Stimulated activated effector memory CD8-positive, alpha-beta T cell treated with anti-CD3 and anti-CD28 coated beads, Interleukin-12 subunit alpha, Interleukin-12 subunit beta, amount 100 ng/mL, for 72 hours (primary cell): ENCODE results near the gene NAT16.

Experiments used
- ATAC-seq: fragments of 150-1000 bp; cut with Tn5 transposase; 2 replicates; pipeline ENCODE4 v1.10.0; 2021
- DNase-seq, 2 donors: peaks; one replicate each; pipeline ENCODE4 v3.0.0; 2021 to 2022; ENCODE audit warnings: low spot score in 2 of 2
- H3K27ac Mint-ChIP-seq: one replicate; pipeline ENCODE4 v1.8.0; 2022; ENCODE audit warnings: mild to moderate bottlenecking, mixed read lengths
- H3K36me3 Mint-ChIP-seq: one replicate; pipeline ENCODE4 v1.8.0; 2022; ENCODE audit warnings: mild to moderate bottlenecking, mixed read lengths
- H3K4me1 Mint-ChIP-seq: one replicate; pipeline ENCODE4 v1.8.0; 2022; ENCODE audit warnings: mixed read lengths
- H3K4me3 Mint-ChIP-seq: one replicate; pipeline ENCODE4 v1.8.0; 2022; ENCODE audit warnings: mild to moderate bottlenecking, mixed read lengths
- H3K9me3 Mint-ChIP-seq: one replicate; pipeline ENCODE4 v1.8.0; 2022; ENCODE audit warnings: mixed read lengths

Gene NAT16

DNA sequence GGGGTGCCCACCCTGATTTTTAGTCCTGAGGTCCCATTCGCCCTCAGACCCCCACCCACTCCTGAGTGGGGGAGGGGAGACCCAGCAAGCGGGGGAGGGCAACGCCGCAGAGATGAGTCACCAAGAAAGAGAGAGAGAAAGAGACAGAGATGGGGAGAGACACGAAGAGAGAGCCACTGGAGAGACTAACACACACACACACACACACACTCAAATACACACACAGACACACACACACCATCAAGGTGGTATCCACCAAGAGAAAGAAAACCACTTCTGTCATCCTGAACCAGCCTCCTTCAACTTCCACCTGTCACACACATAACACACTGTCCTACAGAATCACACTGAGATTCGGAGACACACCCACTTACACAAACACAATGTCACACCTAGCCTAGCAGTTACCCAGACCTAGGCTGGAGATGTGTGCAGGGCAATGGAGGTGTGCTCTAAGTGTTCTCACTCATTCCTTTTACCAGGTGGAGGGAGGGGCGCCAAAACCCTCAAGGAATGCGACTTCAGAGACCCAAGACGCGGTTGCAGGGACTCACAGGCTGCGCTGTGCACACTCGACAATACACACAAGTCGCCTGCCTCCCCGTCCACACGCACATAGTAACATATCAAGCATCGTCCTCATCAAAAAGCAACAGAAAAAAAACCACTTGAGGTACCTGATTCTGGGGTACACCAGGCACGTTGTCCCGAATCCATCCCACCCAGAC lies 10.8 kb downstream of the NAT16 start:
- Mint-ChIP-seq H3K36me3 (peaks cover 21% of the 10 kb centered on the region), H3K9me3 (no peaks in the 10 kb centered on the region), H3K27ac (no peak overlapping the region), H3K4me1 (peaks cover 89% of the 10 kb centered on the region), H3K4me3 (peak overlapping the region; percentile 58)
- DNase-seq (no peak), ATAC-seq (peak; percentile 2)

DNA sequence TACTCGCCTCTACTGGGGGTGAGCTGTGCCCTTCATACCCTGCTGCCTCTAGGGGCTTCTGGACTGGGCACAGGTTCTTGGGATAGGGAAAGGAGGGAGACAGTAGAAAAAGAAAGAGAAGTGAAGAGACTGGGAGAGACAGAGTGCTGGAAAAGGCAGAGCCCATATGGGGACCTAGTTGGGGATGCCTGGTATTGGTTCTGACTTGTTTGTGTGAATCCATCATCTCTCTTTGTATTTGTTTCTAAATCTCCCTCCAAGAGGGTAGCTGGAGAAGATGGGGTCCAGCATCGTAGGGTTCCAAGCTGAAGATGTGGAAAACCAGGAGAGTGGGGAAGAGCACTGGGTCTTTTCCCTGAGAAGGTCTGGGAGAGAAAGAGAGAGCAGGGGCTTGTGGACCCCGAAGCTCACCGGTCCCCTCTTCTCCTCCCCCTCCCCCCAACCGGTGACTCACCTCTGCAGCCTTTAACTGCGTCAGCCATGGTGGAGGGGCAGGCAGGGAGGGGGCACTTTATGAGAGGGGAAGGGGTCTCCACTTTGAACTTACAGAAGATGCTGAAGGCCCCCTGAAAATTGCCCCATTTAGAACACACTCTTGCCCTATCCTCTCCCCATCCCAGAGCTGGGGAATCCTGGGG lies 11.6 kb downstream of the NAT16 start:
- DNase-seq (no peak), ATAC-seq (no peak)
- Mint-ChIP-seq H3K4me1 (peaks cover 81% of the 10 kb centered on the region), H3K4me3 (peak overlapping the region; percentile 58), H3K27ac (no peak overlapping the region), H3K36me3 (peaks cover 23% of the 10 kb centered on the region), H3K9me3 (no peaks in the 10 kb centered on the region)

DNA sequence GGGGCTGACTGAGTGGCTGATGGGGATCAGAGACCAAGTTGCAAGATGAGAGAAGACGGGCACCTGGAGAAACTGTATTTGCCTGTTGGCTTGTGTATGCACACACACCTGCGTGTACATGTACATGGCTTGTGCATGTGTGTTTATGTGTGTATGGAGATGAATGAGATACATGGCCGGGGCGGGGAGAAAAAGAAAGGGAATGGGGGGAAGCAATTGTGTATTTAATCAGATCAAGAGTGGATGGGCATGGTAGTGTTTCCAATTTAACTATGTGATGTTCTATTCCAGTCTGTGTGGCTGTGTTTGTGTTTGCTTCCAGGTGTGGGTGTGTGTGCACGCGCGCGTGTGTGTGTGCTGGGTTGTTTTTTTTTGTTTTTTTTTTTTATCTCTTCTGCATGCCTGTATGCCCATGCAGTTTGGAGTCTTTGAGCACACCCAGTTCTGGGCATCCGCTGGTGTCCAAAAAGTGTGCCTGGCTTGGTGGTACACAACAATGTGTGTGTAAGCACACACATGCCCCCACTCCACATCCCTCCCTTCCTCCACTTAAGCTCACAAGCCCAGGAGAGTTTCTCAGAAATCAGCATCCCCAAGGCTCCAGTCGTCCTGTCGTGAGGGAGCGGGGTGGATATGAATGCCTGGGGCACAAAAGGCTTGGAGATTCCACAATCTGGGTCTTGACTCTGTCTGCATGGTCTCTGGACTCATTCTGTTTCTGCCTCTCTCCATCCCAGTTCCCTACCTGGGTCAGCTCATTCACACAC lies 12.3 kb downstream of the NAT16 start:
- Mint-ChIP-seq H3K4me3 (peak overlapping the region; percentile 58), H3K27ac (no peak overlapping the region), H3K36me3 (peaks cover 27% of the 10 kb centered on the region), H3K9me3 (no peaks in the 10 kb centered on the region), H3K4me1 (peaks cover 74% of the 10 kb centered on the region)
- no peak for DNase-seq
- ATAC-seq = no peak

DNA sequence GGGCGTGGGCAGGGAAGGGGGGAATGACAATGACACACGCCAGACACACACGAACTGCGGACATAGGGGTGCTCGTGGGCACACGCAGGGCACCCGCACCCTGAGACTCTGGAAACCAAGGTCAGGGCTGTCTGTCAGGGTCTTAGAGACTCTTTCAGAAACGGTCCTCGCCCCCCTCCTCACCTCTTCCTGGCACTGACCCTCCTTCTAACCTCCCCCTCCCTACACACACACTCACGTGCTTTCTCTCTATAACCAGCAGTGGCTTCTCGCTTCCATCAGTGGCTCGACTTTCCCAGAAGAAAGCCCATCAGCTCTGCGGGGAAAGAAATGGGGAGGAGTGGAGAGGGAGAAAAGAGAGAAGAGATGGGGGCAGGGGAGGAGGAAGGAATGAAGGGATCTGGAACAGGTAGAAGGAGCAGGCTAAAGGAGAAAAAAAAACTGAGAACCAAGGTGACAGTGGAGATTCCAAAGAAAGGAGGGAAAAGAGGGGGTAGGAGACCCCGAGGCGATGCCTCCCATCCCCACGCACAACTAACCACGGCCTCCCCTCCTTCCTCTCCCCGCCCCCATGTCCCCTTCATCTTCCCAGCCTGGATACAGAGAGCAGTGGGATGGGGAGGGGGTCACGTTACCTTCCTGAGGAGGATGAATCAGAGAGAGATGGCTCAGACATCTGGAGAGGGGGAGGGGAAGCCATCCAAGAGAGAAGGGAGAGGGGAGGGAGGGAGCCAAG lies 13.0 kb downstream of the NAT16 start:
- Mint-ChIP-seq H3K9me3 (no peaks in the 10 kb centered on the region), H3K4me1 (peaks cover 71% of the 10 kb centered on the region), H3K36me3 (peaks cover 27% of the 10 kb centered on the region), H3K27ac (no peak overlapping the region), H3K4me3 (peak overlapping the region; percentile 89)
- DNase-seq (no peak), ATAC-seq (no peak)

DNA sequence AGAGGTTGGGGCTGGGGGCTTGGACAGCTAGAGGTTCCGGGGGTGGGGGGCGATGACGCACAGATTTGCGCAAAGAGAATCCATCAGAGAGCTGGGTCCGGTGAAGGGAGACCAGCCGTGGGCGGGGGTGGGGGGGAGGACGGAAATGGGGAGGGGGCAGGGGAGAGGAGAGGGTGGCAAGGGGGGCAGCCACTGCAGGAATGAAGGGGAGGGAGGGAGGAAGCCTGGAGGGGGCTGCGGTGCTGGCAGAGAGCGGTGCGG lies 13.5 kb downstream of the NAT16 start:
- Mint-ChIP-seq H3K27ac (no peak overlapping the region), H3K36me3 (peaks cover 27% of the 10 kb centered on the region), H3K4me1 (peaks cover 66% of the 10 kb centered on the region), H3K4me3 (peak overlapping the region; percentile 89), H3K9me3 (no peaks in the 10 kb centered on the region)
- ATAC-seq (no peak), DNase-seq (no peak)

DNA sequence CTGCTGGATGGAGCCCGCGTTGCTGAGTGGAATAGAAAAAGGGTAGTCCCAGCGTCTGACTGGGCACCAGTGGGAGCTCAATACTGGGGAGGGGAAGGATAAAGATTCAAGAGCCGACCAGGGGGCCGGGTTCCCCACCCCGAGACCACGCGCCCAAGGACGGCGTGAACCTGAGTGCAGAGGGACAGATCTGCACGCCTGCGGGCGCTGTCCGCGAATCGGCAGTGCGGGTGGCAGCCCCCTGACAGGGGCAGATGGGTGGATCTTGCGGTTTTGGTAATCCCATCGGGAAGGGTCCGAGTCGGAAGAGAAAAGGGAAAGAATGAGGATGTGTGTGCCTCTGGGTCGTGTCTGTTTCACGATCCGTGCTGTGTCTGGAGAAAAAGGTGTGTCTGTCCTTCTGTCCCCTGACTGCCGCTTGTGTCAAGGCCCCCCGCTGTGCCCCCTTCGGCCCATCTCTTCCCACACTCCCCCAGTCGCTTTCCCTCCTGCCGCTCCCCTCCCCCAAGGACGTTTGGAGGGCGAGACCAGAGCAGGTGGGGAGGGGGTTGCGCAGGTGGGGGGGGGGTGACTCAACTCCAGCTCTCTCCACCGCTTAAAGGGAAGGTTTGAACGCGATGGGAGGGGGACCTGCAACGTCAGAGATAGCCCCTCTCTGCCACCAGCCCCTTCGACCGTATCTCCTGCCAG lies 14.0 kb downstream of the NAT16 start:
- Mint-ChIP-seq H3K4me3 (peak overlapping the region; percentile 89), H3K9me3 (no peaks in the 10 kb centered on the region), H3K36me3 (peaks cover 27% of the 10 kb centered on the region), H3K4me1 (peaks cover 62% of the 10 kb centered on the region), H3K27ac (peak overlapping the region; percentile 86)
- no peak for DNase-seq
- no peak for ATAC-seq

DNA sequence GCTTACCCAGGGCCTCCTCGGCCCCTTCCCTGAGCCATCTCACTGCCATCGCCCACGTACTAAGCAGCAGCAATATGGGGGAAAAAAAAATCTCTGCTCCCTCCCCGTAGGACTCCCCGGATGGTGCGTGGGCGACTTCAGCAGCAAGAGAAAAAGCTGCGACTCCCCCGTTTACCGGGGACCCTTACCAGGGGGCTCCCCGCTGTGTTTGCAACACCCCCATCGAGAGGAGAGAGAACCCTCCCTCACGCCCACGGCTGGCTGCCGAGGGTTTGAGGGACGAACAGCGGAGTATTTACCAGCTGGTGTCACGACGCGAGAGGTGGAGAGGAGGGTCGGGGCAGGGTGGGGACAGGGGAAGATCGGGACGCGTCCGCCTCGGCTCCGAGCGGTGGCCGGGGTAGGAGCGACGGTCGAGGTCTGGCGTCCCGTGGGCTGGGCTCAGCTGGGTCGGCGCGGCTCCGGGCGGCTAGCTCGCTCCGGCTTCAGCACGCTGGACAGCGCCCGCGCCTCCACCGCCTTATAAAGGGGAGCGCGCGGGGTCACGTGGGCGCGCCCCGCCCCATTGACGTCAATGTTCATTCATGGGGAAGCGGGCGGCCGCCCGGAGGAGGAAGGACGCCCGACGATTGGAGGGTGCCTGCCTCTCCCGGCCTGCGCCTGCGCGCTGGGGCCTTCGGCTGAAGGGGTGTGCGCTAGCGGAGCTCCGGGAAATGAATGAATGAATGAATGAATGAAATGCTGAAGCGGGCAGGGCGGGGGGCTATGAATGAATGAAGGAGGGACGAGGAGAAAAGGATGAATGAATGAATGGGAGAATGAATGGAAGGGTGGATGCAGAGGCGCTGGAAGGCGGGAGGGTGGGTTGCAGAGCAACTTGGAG lies 14.8 kb downstream of the NAT16 start, which contains the start of gene VGF:
VGF (minus strand) TSS at position 495 of the 883 bp plus-strand sequence. CDS start 726 bp downstream, outside the sequence.
- H3K9me3 Mint-ChIP-seq = no peaks in the 10 kb centered on the region
- peaks cover 54% of the 10 kb centered on the region for H3K4me1 Mint-ChIP-seq
- peak; percentile 92 to 95 for DNase-seq
- H3K27ac Mint-ChIP-seq = peak within 1 kb of the TSS; percentile 86
- ATAC-seq = peak; percentile 87
- peaks cover 34% of the 10 kb centered on the region for H3K36me3 Mint-ChIP-seq
- peak within 1 kb of the TSS; percentile 89 for H3K4me3 Mint-ChIP-seq

DNA sequence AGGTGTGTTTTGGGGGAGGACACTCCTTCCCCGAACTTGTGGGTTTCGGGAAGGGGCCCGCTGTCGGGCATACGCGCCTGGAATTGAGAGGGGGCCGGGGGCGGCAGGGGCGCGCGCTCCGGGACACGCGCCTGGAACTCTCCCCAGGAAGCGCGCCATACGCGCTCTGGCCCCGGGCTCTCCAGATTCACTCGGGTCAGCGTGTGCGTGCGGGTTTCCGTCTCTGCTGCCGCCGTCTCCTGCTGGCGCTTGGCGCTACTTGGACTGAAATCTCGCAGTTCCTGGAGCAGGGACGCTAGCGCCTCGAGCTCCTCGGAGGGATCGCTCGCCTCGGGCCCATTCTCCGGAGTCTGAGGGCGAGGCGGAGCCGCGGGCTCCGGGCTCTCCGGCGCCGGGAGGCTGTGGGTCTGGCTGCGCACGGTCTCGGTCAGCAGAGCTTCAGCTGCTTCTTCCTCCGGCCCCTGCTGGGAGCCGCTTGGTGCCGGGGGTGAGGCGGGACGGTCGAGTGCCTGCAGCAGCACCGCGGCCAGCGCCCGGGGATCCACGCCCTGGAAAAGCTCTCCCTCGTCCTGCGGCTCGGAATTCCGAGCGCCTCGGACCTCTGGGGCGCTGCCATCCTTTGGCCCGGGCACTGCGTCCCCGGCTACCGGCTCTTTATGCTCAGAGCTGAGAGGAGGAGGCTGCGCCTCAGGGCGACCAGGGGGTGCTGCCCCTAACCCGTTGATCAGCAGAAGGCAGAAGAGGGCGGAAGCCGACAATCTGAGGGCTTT lies 15.8 kb downstream of the NAT16 start:
- H3K36me3 Mint-ChIP-seq = peaks cover 38% of the 10 kb centered on the region
- H3K9me3 Mint-ChIP-seq = no peaks in the 10 kb centered on the region
- no peak for ATAC-seq
- peak overlapping the region; percentile 89 for H3K4me3 Mint-ChIP-seq
- H3K27ac Mint-ChIP-seq = no peak overlapping the region
- H3K4me1 Mint-ChIP-seq = peaks cover 45% of the 10 kb centered on the region
- no peak for DNase-seq

DNA sequence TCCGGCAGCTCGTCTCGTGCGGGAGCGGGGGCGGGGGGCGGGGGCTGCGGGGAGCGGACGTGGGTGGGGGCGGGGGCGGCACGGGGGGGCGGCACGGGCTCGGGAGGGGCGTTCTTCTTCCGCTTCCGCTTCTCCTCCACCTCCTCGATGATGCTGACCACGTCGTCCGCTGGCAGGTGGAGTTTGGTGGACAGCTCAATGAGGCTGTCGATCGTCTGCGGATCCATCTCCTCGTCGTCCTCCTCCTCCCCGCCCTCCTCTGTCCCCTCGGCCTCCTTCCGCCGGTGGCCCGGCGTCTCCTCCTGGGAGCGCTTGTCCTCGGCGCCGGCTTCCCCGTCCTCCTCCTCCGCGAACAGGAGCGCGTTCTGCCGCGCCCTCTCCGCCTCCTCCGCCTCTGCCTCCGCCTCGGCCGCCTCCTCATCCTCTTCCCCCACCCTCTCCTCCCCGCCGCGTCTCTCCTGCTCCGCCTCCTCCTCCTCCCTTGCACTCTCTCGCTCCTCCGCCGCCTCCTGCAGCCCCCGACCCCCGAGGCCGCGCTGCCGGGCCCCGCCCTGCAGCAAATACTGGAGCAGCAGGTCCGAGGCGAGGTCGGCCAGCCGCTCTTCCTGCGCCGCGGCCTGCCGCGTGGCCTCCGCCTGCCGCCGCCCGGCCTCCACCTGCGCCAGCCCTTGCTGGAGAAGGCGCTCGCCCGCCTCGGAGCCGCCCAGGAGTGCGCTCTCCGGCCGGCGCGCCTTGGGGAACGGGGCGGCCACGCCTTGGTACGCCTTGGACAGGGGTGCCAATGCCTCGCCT lies 16.6 kb downstream of the NAT16 start:
- Mint-ChIP-seq H3K4me1 (peaks cover 37% of the 10 kb centered on the region), H3K9me3 (no peaks in the 10 kb centered on the region), H3K4me3 (peak overlapping the region; percentile 89), H3K27ac (no peak overlapping the region), H3K36me3 (peaks cover 46% of the 10 kb centered on the region)
- DNase-seq (no peak), ATAC-seq (peak; percentile 2)

DNA sequence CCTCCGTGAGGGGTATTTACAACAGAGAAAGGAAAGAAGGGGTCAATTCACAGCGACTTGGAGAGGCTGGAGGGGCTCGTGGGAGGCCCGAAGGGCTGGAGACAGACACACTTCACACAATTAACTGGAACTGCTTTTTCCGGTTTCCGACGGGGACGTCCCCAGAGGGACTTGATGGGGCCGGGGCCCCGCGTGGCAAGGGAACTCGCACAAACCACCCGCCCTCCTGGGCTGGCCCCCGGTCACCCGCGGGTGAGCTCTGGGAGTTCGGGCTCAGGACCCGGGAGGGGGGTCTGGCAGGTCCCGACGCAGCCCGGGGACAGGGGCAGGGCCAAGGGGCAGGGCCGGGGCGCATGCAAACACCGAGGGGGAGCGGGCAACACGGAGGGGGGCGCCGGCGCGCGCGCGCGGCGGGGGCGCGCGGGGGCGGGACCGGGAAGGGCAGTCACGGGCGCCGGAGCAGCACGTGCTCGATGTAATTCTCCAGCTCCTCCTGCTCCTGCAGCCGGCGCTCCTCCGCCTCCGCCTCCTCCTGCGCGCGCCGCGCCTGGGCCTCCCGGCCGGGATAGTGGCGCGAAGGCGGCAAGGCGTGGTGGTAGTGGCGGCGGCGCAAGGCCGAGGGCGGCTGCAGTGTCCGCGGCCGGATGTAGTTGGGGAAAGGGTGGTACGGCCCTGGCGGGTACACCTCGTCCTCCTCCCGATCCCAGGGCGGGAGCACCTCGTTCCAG lies 17.4 kb downstream of the NAT16 start:
- H3K36me3 Mint-ChIP-seq = peaks cover 51% of the 10 kb centered on the region
- no peaks in the 10 kb centered on the region for H3K9me3 Mint-ChIP-seq
- peaks cover 31% of the 10 kb centered on the region for H3K4me1 Mint-ChIP-seq
- H3K4me3 Mint-ChIP-seq = peak overlapping the region; percentile 89
- no peak overlapping the region for H3K27ac Mint-ChIP-seq
- ATAC-seq = no peak
- no peak for DNase-seq

DNA sequence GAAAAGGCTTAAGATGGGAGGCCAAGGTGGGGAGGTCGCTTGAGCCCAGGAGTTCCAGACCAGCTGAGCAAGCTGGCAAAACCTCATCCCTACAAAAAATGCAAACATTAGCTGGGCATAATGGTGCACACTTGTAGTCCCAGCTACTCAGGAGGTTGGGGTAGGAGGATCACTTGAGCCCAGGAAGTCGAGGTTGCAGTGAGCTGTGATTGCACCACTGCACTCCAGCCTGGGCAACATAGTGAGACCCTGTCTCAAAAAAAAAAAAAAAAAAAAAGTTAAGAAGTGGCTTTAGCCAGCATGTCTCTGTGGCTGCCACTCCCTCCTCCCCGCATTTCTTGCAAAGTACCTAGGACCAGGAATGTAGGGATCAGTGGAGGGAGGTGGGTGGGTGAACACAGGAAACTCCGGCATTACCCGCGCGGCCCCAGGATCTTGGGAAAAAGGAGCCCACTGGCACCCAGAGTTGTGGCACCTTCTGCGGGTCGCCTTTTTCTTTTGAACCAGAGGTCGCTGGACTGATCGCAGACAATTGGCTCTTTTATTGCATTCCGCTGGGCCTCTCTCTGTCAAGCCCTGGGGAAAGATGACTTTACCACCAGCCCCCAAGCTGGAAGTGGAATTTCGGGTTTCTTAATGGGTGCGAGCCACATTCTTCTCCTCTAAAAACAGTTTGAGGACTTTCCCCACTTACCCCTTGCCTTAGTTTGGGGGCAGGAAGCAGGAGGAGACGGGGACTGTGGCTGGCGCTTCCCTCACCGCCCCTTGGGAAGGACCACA lies 18.2 kb downstream of the NAT16 start:
- peak overlapping the region; percentile 89 for H3K4me3 Mint-ChIP-seq
- peaks cover 23% of the 10 kb centered on the region for H3K4me1 Mint-ChIP-seq
- H3K36me3 Mint-ChIP-seq = peaks cover 55% of the 10 kb centered on the region
- ATAC-seq (no peak), DNase-seq (no peak)
- no peak overlapping the region for H3K27ac Mint-ChIP-seq
- H3K9me3 Mint-ChIP-seq = no peaks in the 10 kb centered on the region

DNA sequence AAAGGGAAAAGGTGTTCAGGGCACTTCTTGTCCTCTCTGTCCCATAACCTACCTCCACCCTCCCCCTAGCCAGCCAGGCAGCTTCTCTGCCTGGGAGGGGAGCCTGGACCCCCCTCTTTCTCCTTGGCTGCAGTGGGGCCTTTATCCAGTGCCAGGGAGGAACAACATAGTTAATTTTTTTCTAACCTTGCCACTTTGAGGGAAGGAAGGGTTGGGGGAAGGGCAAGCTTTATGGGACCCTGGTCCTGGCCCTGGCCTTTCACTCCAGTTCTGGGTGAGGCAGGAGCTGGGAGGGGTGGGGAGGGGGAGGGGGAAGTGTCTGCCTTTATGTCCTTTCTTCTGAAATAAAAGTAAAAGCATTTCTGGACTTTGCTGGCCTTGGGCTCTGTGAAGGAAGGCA lies 19.2 kb downstream of the NAT16 start:
- Mint-ChIP-seq H3K4me3 (no peak overlapping the region), H3K27ac (no peak overlapping the region), H3K36me3 (peaks cover 54% of the 10 kb centered on the region), H3K4me1 (peaks cover 14% of the 10 kb centered on the region), H3K9me3 (no peaks in the 10 kb centered on the region)
- DNase-seq (no peak), ATAC-seq (no peak)
